DND-41 (cell line): ENCODE results near the gene SLAMF8.

Experiments used
- ATAC-seq: fragments of 200-7000 bp; cut with Tn5 transposase; 3 replicates; pipeline ENCODE4 v1.9.1; 2021; ENCODE audit warnings: low read depth; ENCODE audit not compliant: insufficient read depth
- DNase-seq: peaks from one replicate; pipeline ENCODE4 v3.0.0-alpha.2; 2020
- H2AFZ ChIP-seq: 2 replicates; pipeline ENCODE4 v1.6.0; 2012; ENCODE audit warnings: low read depth, low read length
- H3K27ac ChIP-seq: 2 replicates; pipeline ENCODE4 v1.5.1; 2012; ENCODE audit warnings: low read length, inconsistent platforms
- H3K27me3 ChIP-seq: fragments of 200-600 bp; sonication (generic); 2 replicates; pipeline ENCODE4 v1.6.0; 2012; ENCODE audit warnings: low read length, mild to moderate bottlenecking, inconsistent platforms; ENCODE audit not compliant: insufficient read depth, poor library complexity
- H3K36me3 ChIP-seq: 2 replicates; pipeline ENCODE4 v1.5.1; 2012; ENCODE audit warnings: low read length, inconsistent platforms; ENCODE audit not compliant: insufficient read depth
- H3K4me1 ChIP-seq: 2 replicates; pipeline ENCODE4 v1.5.1; 2012; ENCODE audit warnings: mild to moderate bottlenecking, low read length; ENCODE audit not compliant: insufficient read depth
- H3K4me2 ChIP-seq: 2 replicates; pipeline ENCODE4 v1.6.0; 2012; ENCODE audit warnings: mild to moderate bottlenecking, moderate library complexity, low read length, inconsistent platforms; ENCODE audit not compliant: insufficient read depth
- H3K4me3 ChIP-seq, 2 experiments: fragments of 200-600 bp in 1 of 2; shearing (Covaris generic) in 1 of 2; 2 replicates each; pipeline ENCODE4 v1.5.1; 2012 to 2016; ENCODE audit warnings: inconsistent platforms in 2 of 2, low read length in 2 of 2, mild to moderate bottlenecking in 2 of 2, low read depth in 1 of 2, moderate library complexity in 1 of 2
- H3K79me2 ChIP-seq: 2 replicates; pipeline ENCODE4 v1.6.0; 2012; ENCODE audit warnings: low read length, inconsistent platforms; ENCODE audit not compliant: insufficient read depth
- H3K9ac ChIP-seq: 2 replicates; pipeline ENCODE4 v1.6.0; 2012; ENCODE audit warnings: low read depth, mild to moderate bottlenecking, inconsistent platforms, low read length, moderate library complexity
- H3K9me3 ChIP-seq: 2 replicates; pipeline ENCODE4 v1.5.1; 2012; ENCODE audit warnings: low read length, moderate library complexity, mild to moderate bottlenecking, inconsistent platforms; ENCODE audit not compliant: insufficient read depth, severe bottlenecking
- H4K20me1 ChIP-seq: 2 replicates; pipeline ENCODE4 v1.6.0; 2012; ENCODE audit warnings: low read length; ENCODE audit not compliant: insufficient read depth
- CTCF ChIP-seq: IDR thresholded peaks from 2 replicates; pipeline ENCODE4 v1.5.1; 2012; ENCODE audit warnings: borderline replicate concordance, low read length, moderate library complexity, mild to moderate bottlenecking; ENCODE audit not compliant: poor library complexity, severe bottlenecking; ENCODE audit errors: extremely low read depth
- EZH2 ChIP-seq: IDR thresholded peaks from 3 replicates; pipeline ENCODE4 v1.6.1; 2012; ENCODE audit warnings: borderline replicate concordance, low read depth, mild to moderate bottlenecking, moderate library complexity, low read length, inconsistent platforms; ENCODE audit not compliant: severe bottlenecking

Gene SLAMF8

DNA sequence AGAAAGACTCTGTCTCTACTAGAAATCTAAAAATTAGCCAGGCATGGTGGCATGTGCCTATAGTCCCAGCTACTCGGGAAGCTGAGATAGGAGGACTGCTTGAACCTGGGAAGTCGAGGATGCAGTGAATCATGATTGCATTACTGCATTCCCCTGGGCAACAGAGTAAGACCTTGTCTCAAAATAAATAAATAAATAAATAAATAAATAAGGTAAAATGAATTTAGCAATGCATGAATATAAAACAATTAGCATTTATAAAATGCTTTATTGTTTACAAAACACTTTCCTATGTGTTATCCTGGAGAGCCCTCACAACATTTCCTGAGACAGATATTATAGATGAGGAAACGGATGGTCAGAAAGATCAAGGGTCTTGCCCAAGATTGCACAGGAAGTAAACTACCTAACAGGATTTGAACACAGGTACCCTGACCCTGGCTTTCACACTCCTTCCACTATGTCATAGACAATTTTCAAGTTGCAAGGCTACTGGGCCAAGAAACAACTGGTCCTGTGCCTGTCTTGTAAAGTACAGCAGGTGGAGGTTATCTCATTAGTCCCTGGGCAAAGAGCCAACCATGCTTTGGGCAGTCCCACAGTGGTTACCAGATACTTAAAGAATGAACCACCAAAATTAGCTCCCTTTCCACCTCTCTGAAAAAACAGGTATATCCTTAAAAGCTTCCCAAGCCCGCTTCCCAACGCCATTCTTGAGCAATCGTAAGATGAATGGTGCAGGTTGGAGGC lies 51.2 kb downstream of the SLAMF8 start:
- no peak for TF ChIP-seq CTCF
- TF ChIP-seq EZH2 = no peak
- ATAC-seq = no peak
- no peaks in the 10 kb centered on the region for H3K79me2 ChIP-seq

DNA sequence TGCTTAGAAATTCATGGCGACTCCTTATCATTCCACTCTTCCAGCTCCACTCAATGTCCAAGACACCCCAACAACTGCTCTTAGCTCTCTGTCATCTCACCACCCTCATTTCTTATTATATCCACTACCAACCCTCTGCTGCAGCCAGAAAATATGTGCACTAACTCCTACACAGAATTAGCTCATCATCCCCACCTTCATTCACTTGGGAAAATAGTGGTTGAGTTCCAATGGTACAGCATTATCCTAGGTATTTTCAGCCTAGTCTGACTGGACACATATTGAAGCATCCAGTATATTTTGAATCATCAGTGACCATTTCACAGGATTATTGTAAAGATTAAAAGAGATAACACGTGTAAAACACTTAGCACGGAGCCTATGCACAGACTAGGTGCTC lies 52.5 kb downstream of the SLAMF8 start:
- no peaks in the 10 kb centered on the region for H3K9me3 ChIP-seq
- no peaks in the 10 kb centered on the region for H3K36me3 ChIP-seq
- H3K27me3 ChIP-seq = peaks cover 11% of the 10 kb centered on the region
- DNase-seq = no peak
- no peak for TF ChIP-seq CTCF
- TF ChIP-seq EZH2 = no peak
- ATAC-seq = no peak
- H3K4me2 ChIP-seq = no peak overlapping the region
- H3K9ac ChIP-seq = no peak overlapping the region
- H3K27ac ChIP-seq = no peak overlapping the region
- no peak overlapping the region for H2AFZ ChIP-seq
- no peaks in the 10 kb centered on the region for H3K4me1 ChIP-seq
- H3K79me2 ChIP-seq = no peaks in the 10 kb centered on the region
- no peaks in the 10 kb centered on the region for H4K20me1 ChIP-seq
- no peak overlapping the region for H3K4me3 ChIP-seq

More for the DNA sequence above, 51.2 kb downstream of the SLAMF8 start:
- H3K27me3 ChIP-seq = peaks cover 8% of the 10 kb centered on the region
- no peak overlapping the region for H2AFZ ChIP-seq
- no peak overlapping the region for H3K27ac ChIP-seq
- no peaks in the 10 kb centered on the region for H3K36me3 ChIP-seq
- no peaks in the 10 kb centered on the region for H4K20me1 ChIP-seq
- H3K9me3 ChIP-seq = no peaks in the 10 kb centered on the region
- H3K9ac ChIP-seq = no peak overlapping the region
- no peak for DNase-seq
- H3K4me3 ChIP-seq = no peak overlapping the region
- no peak overlapping the region for H3K4me2 ChIP-seq
- H3K4me1 ChIP-seq = no peaks in the 10 kb centered on the region

- TF ChIP-seq EZH2 (no peak), CTCF (no peak)
- peaks cover 14% of the 10 kb centered on the region for H3K27me3 ChIP-seq
Measured at GRCh38 chr1:159879977-159880376, 53.3 kb downstream of the SLAMF8 start.

DNA sequence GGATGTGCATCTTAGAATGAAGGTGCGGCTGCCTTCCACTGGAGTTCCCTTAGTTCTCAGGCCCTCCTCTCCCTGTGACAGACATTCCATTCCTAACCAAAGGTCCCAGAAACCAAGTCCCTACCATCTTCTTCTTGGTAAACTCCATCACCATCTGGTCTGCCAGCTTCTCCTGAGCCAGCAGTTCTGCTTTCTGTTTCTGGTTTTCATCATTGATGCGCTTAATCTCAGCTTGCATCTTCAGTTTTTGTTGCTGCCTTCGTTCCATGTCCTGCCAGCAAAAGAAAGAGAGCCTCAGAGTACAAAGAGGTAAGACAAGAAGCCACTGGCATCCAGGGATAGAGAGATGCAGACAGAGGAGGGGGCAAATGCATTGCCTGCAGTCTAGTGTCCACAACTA lies 53.8 kb downstream of the SLAMF8 start:
- Histone ChIP-seq H3K27me3 (peaks cover 13% of the 10 kb centered on the region), H2AFZ (no peak overlapping the region), H3K4me1 (no peaks in the 10 kb centered on the region), H3K9me3 (no peaks in the 10 kb centered on the region), H3K79me2 (no peaks in the 10 kb centered on the region), H3K4me2 (no peak overlapping the region), H3K4me3 (no peak overlapping the region), H4K20me1 (no peaks in the 10 kb centered on the region), H3K36me3 (no peaks in the 10 kb centered on the region), H3K27ac (no peak overlapping the region), H3K9ac (no peak overlapping the region)
- TF ChIP-seq CTCF = no peak
- TF ChIP-seq EZH2 = no peak
- ATAC-seq (no peak), DNase-seq (no peak)

More at GRCh38 chr1:159879977-159880376, 53.3 kb downstream of the SLAMF8 start:
- Histone ChIP-seq H4K20me1 (no peaks in the 10 kb centered on the region), H3K27ac (no peak overlapping the region), H2AFZ (no peak overlapping the region), H3K4me1 (no peaks in the 10 kb centered on the region), H3K9me3 (no peaks in the 10 kb centered on the region), H3K9ac (no peak overlapping the region), H3K36me3 (no peaks in the 10 kb centered on the region), H3K4me3 (no peak overlapping the region), H3K4me2 (no peak overlapping the region), H3K79me2 (no peaks in the 10 kb centered on the region)
- ATAC-seq (no peak), DNase-seq (no peak)
